GM12865 (cell line): ENCODE results near the gene ZBTB39.
"Not testable (repeated sequence)": the region's sequence is repeated elsewhere in the genome, so short reads cannot be mapped to it uniquely, and the experiment has no call there.

ENCODE experiments used
- DNase-seq: peaks from one replicate; pipeline ENCODE4 v3.0.0; 2010; ENCODE audit warnings: low read depth
- H3K4me3 ChIP-seq: 2 replicates; pipeline ENCODE4 v1.5.1; 2011; ENCODE audit warnings: mild to moderate bottlenecking, low read depth, low read length, control low read depth
- CTCF ChIP-seq: IDR thresholded peaks from 2 replicates; pipeline ENCODE4 v1.5.1; 2011; ENCODE audit warnings: low read length, control low read depth, low read depth, inconsistent platforms; ENCODE audit not compliant: insufficient read depth; ENCODE audit errors: missing control alignments

ZBTB39 gene

GRCh38 chr12:56978397-56979138 lies 27.8 kb downstream of the ZBTB39 start:
- TF ChIP-seq CTCF: no peak
- DNase-seq: no peak
- no peak overlapping the region for H3K4me3 ChIP-seq

- DNase-seq, H3K4me3 ChIP-seq: not testable (repeated sequence)
These were observed 29.0 kb downstream of the ZBTB39 start for GRCh38 chr12:56977361-56977760.

- H3K4me3 ChIP-seq, DNase-seq: not testable (repeated sequence)
These were observed 32.1 kb downstream of the ZBTB39 start for GRCh38 chr12:56974224-56974623.

GRCh38 chr12:56968910-56969309 lies 37.4 kb downstream of the ZBTB39 start:
- DNase-seq, H3K4me3 ChIP-seq: not testable (repeated sequence)

GRCh38 chr12:56965997-56966642 lies 40.2 kb downstream of the ZBTB39 start:
- not testable (repeated sequence) for H3K4me3 ChIP-seq, DNase-seq

- H3K4me3 ChIP-seq: not testable (repeated sequence)
These were observed 41.2 kb downstream of the ZBTB39 start for GRCh38 chr12:56965124-56965523.

GRCh38 chr12:56963557-56963956 lies 42.8 kb downstream of the ZBTB39 start:
- not testable (repeated sequence) for DNase-seq, H3K4me3 ChIP-seq

More at GRCh38 chr12:56965124-56965523, 41.2 kb downstream of the ZBTB39 start:
- DNase-seq: not testable (repeated sequence)

GRCh38 chr12:56962247-56962646 lies 44.1 kb downstream of the ZBTB39 start:
- not testable (repeated sequence) for DNase-seq

GRCh38 chr12:56958422-56958821 lies 47.9 kb downstream of the ZBTB39 start:
- no peak for DNase-seq
- H3K4me3 ChIP-seq: no peak overlapping the region
- no peak for TF ChIP-seq CTCF

More at GRCh38 chr12:56962247-56962646, 44.1 kb downstream of the ZBTB39 start:
- not testable (repeated sequence) for H3K4me3 ChIP-seq

GRCh38 chr12:56957229-56958052 lies 48.9 kb downstream of the ZBTB39 start, which contains the start of gene RDH16:
RDH16 (minus strand) TSS chr12:56957608; CDS start chr12:56957462, 146 bp downstream.
- no peak within 1 kb of the TSS for H3K4me3 ChIP-seq
- DNase-seq: no peak
- TF ChIP-seq CTCF: no peak
